ENCODE results near the gene CD99.
"Not testable (repeated sequence)": the region's sequence is repeated elsewhere in the genome, so short reads cannot be mapped to it uniquely, and the experiment has no call there.

The CD99 gene

GRCh38 chrX:2740672-2741071 lies 49.6 kb downstream of the CD99 start:
- Histone ChIP-seq H3K9ac (no peak overlapping the region), H3K36me3 (peaks cover 83% of the 10 kb centered on the region), H3K4me2 (no peak overlapping the region), H3K4me1 (peaks cover under 1% of the 10 kb centered on the region; the same call in 1 of the 2 replicates), H4K20me1 (no peaks in the 10 kb centered on the region), H3K27me3 (no peaks in the 10 kb centered on the region), H3K9me3 (no peaks in the 10 kb centered on the region), H3K27ac (no peak overlapping the region), H3K4me3 (no peak overlapping the region)
- no peak for TF ChIP-seq Cebpa-rat (IDR thresholded peaks at IDR 0.05)

DNA sequence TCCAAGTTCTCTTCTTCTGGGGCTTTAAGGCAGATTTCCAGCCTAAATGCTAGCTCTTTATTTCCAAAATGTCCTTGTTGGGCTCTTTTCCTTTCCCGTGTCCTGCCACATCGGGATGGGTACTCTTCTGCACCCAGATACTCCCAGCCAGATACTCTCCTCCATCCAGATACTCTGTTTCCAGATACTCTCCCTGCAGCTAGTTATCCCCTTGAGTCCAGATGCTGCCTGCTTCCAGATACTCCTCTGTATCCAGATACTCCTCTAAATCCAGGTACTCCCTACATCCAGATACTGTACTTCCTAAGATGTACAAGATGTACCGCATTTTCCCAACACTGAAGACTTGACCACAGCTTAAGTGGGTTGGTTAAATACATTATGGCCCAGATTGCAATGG lies 50.3 kb downstream of the CD99 start:
- peaks cover 76% of the 10 kb centered on the region for H3K36me3 ChIP-seq
- TF ChIP-seq Cebpa-rat (IDR thresholded peaks at IDR 0.05) = no peak

DNA sequence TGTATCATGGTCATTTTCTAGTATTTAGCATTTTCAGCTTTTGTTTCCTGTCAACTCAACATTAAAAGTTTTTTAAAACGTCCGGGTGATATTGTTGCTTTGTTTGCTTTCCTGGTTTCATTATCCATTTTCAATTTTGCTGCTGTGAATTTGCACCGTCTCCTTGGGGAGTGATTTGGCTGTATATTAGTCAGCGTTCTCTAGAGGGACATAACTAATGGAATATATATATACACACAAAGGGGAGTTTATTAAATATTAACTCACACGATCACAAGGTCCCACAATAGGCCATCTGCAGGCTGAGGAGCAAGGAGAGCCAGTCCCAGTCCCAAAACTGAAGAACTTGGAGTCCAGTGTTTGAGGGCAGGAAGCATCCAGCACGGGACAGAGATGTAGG lies 55.2 kb downstream of the CD99 start:
- peaks cover 27% of the 10 kb centered on the region for H3K36me3 ChIP-seq
- H4K20me1 ChIP-seq, H3K27ac ChIP-seq, H3K4me3 ChIP-seq, H3K27me3 ChIP-seq, H3K4me2 ChIP-seq, H3K9me3 ChIP-seq: not testable (repeated sequence)
- H3K4me1 ChIP-seq = peaks cover 18% of the 10 kb centered on the region
- peak overlapping the region; percentile 15; the same call in 1 of the 2 replicates for H3K9ac ChIP-seq

More for the DNA sequence above, 50.3 kb downstream of the CD99 start:
- Histone ChIP-seq H3K27ac (no peak overlapping the region), H3K4me2 (no peak overlapping the region), H3K4me1 (no peaks in the 10 kb centered on the region), H3K9me3 (no peaks in the 10 kb centered on the region), H4K20me1 (no peaks in the 10 kb centered on the region), H3K9ac (no peak overlapping the region), H3K4me3 (no peak overlapping the region), H3K27me3 (no peaks in the 10 kb centered on the region)

GRCh38 chrX:2748171-2748814 lies 57.2 kb downstream of the CD99 start:
- no peak overlapping the region for H3K4me3 ChIP-seq
- H3K9me3 ChIP-seq = no peaks in the 10 kb centered on the region
- no peaks in the 10 kb centered on the region for H4K20me1 ChIP-seq
- H3K27ac ChIP-seq = no peak overlapping the region
- TF ChIP-seq Cebpa-rat (IDR thresholded peaks at IDR 0.05) = no peak
- H3K9ac ChIP-seq = no peak overlapping the region
- no peak overlapping the region for H3K4me2 ChIP-seq
- H3K4me1 ChIP-seq = peaks cover 26% of the 10 kb centered on the region
- H3K27me3 ChIP-seq = no peaks in the 10 kb centered on the region
- H3K36me3 ChIP-seq = peaks cover 9% of the 10 kb centered on the region

DNA sequence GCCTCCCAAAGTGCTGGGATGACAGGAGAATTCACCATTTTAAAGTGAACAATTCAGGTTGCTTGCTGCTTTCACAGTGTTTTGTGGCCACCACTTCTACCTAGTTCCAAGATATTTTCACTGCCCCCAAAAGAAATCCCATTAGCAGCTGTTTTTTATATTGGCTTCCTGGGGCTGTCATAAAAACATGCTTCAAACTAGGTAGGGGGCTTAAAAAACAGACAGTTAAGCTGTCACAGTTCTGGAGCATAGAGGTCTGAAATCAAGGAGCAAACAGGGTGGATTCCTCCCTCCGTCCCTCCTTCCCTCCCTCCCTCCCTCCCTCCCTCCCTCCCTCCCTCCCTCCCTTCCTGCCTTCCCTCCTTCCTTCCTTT lies 57.7 kb downstream of the CD99 start:
- TF ChIP-seq Cebpa-rat (IDR thresholded peaks at IDR 0.05) = no peak
- Histone ChIP-seq H3K9ac (no peak overlapping the region), H3K4me1 (peaks cover 31% of the 10 kb centered on the region), H3K27me3 (no peaks in the 10 kb centered on the region), H3K4me3 (no peak overlapping the region), H4K20me1 (no peaks in the 10 kb centered on the region), H3K27ac (no peak overlapping the region), H3K36me3 (peaks cover 4% of the 10 kb centered on the region), H3K9me3 (no peaks in the 10 kb centered on the region), H3K4me2 (no peak overlapping the region)

DNA sequence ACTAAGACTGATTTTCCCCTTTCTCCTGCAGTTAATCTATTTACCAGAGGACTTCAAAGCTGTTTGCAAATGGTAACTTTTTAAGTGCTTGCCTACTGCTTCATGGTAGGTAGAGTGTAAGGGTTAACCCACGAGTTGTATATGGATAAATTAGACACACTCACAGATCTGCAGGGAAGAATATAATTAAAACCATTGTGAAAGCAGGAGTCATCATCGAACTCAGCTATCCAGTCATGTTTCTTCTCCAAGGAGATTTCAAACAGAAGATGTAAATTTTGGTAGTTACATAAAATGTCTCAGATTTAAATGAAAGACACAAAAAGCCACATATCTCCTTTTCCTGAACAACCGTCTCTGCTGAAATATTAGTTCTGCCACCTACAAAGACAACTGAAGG lies 60.2 kb downstream of the CD99 start:
- no peaks in the 10 kb centered on the region for H3K36me3 ChIP-seq
- no peak overlapping the region for H3K27ac ChIP-seq
- no peak overlapping the region for H3K9ac ChIP-seq
- H4K20me1 ChIP-seq = no peaks in the 10 kb centered on the region
- H3K27me3 ChIP-seq = no peaks in the 10 kb centered on the region
- H3K4me1 ChIP-seq = peaks cover 34% of the 10 kb centered on the region
- TF ChIP-seq Cebpa-rat (IDR thresholded peaks at IDR 0.05) = no peak
- no peak overlapping the region for H3K4me2 ChIP-seq
- no peak overlapping the region for H3K4me3 ChIP-seq
- no peaks in the 10 kb centered on the region for H3K9me3 ChIP-seq

- H3K36me3 ChIP-seq = not testable (repeated sequence)
Observed at GRCh38 chrX:2751874-2752300, 60.8 kb downstream of the CD99 start, which contains the start of gene XG. XG (plus strand) TSS chrX:2752040; CDS start chrX:2752275, 235 bp downstream.

DNA sequence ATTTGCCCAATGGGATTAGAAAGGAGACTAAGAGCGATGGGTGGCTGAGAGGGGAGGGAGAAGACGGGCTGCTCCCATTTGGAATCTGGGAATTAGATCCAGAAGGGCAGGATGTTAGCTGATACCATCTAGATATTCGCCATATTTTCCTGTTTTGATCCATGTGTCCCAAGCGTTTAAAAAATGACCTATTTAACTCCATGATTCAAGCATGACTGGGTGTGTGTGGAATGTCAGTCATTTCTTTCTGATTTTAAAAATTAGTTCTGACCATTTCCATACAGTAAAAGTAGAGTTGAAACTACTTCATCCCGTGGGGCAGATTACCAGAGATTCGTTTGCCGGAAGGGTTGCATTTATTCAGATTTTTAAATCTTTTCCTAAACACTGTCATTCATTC lies 61.3 kb downstream of the CD99 start:
- H3K4me2 ChIP-seq, H3K9ac ChIP-seq, H3K4me3 ChIP-seq, H3K36me3 ChIP-seq, H3K9me3 ChIP-seq, H3K27me3 ChIP-seq, H4K20me1 ChIP-seq, H3K27ac ChIP-seq: not testable (repeated sequence)
- H3K4me1 ChIP-seq = peaks cover 34% of the 10 kb centered on the region

More at GRCh38 chrX:2751874-2752300, 60.8 kb downstream of the CD99 start, which contains the start of gene XG:
- H3K4me3 ChIP-seq, H4K20me1 ChIP-seq, H3K9ac ChIP-seq, H3K27me3 ChIP-seq, H3K27ac ChIP-seq, H3K9me3 ChIP-seq: not testable (repeated sequence)
- Histone ChIP-seq H3K4me1 (peaks cover 34% of the 10 kb centered on the region), H3K4me2 (peak within 1 kb of the TSS; percentile 45; the same call in 1 of the 2 replicates)

DNA sequence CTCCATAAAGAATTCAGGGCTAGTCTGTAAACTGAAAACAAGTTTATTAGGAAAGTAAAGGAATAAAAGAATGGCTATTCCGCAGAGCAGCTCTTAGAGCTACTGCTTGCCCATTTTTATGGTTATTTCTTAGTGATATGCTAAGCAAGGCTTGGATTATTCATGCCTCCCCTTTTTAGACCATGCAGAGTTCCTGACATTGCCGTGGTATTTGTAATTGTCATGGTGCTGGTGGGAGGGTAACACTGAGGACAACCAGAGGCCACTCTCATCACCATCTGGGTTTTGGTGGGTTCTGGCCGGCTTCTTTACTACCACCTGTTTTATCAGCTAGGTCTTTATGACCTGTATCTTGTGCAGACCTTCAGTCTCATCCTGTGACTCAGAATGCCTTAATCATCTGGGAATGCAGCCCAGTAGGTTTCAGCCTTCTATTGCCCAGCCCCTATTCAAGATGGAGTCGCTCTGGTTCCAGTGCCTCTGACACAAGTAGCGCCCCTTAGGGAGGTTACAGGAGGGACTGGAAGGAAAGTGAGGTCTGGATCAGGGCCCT lies 64.1 kb downstream of the CD99 start:
- H3K4me1 ChIP-seq = peaks cover 25% of the 10 kb centered on the region
- not testable (repeated sequence) for H3K4me3 ChIP-seq, H4K20me1 ChIP-seq, H3K4me2 ChIP-seq, H3K9me3 ChIP-seq, H3K27me3 ChIP-seq, H3K36me3 ChIP-seq, H3K27ac ChIP-seq, H3K9ac ChIP-seq

DNA sequence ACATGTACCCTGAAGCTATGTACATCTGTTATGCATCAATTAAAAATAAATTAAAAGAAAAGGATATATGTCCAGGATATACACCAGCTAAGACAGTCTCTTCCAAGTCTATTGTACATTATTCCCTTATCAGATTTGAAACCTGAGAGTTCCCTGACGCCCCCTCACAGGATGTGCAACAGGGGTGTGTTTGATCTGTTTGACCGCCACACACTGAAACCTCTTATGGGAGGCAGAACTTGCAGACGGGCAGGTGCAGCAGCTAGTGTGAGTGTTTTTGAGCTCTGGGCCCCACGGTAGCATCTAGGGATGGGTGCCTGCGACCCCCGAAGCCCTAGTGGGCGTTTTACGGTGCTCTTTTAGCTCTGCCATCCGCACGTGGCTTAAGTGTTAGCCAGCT lies 65.5 kb downstream of the CD99 start:
- Histone ChIP-seq H3K27ac (no peak overlapping the region), H3K4me1 (peaks cover 15% of the 10 kb centered on the region), H3K27me3 (no peaks in the 10 kb centered on the region), H3K4me2 (no peak overlapping the region), H3K9me3 (no peaks in the 10 kb centered on the region), H3K36me3 (no peaks in the 10 kb centered on the region), H3K4me3 (no peak overlapping the region), H4K20me1 (no peaks in the 10 kb centered on the region), H3K9ac (no peak overlapping the region)
- no peak for TF ChIP-seq Cebpa-rat (IDR thresholded peaks at IDR 0.05)

GRCh38 chrX:2761246-2761645 lies 70.2 kb downstream of the CD99 start:
- Histone ChIP-seq H3K27me3 (no peaks in the 10 kb centered on the region), H4K20me1 (no peaks in the 10 kb centered on the region), H3K9me3 (peaks cover 13% of the 10 kb centered on the region), H3K36me3 (no peaks in the 10 kb centered on the region), H3K4me1 (peaks cover 6% of the 10 kb centered on the region), H3K27ac (no peak overlapping the region), H3K9ac (no peak overlapping the region), H3K4me3 (no peak overlapping the region), H3K4me2 (no peak overlapping the region)
- TF ChIP-seq Cebpa-rat (IDR thresholded peaks at IDR 0.05) = no peak

DNA sequence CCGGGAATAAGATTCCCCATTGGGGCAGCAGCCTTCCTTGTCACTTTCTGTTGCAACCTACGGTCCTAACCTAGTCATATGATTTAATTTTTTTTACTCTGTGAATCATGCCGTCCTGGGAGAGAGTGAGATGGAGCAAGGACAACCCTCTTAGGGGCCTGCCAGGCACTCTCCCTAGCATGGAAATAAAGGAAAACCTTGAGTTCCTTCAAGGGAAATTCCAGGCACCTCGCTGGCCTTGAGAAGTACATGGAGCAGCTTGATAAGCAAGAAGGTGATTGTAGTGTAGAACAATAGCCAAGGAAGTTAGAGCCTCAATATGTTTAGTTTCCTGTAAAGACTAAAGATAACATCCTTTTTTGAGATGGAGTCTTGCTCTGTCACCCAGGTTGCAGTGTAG lies 71.6 kb downstream of the CD99 start:
- not testable (repeated sequence) for H3K4me3 ChIP-seq, H3K4me1 ChIP-seq, H3K36me3 ChIP-seq, H3K4me2 ChIP-seq, H3K27ac ChIP-seq, H3K9ac ChIP-seq, H3K27me3 ChIP-seq, H4K20me1 ChIP-seq
- peaks cover 13% of the 10 kb centered on the region for H3K9me3 ChIP-seq

GRCh38 chrX:2764766-2765548 lies 73.9 kb downstream of the CD99 start:
- peaks cover 13% of the 10 kb centered on the region for H3K9me3 ChIP-seq
- H3K27ac ChIP-seq, H3K4me3 ChIP-seq, H4K20me1 ChIP-seq, H3K27me3 ChIP-seq, H3K9ac ChIP-seq, H3K4me1 ChIP-seq, H3K36me3 ChIP-seq, H3K4me2 ChIP-seq: not testable (repeated sequence)
